ENCODE data around the gene CCDC90B. TPM values are rescaled to one million over a fixed set of nuclear protein-coding genes. Genes with fewer than 3 reads are reported as not detected.
"Not testable (repeated sequence)": the region's sequence is repeated elsewhere in the genome, so short reads cannot be mapped to it uniquely, and the experiment has no call there.

The CCDC90B gene
- total RNA-seq, 1 donor from 2014 or later: 23.4 TPM

GRCh38 chr11:83272627-83273026 is 13.5 kb downstream of the CCDC90B start:
- H3K36me3 ChIP-seq: peaks cover 72% of the 10 kb centered on the region
- DNase-seq (no peak), ATAC-seq (no peak)
- H3K4me1 ChIP-seq: no peaks in the 10 kb centered on the region
- TF ChIP-seq CTCF (IDR thresholded peaks at IDR 0.05): no peak
- H3K9me3 ChIP-seq: no peaks in the 10 kb centered on the region
- H3K4me3 ChIP-seq: no peak overlapping the region
- no peak overlapping the region for H3K27ac ChIP-seq
- H3K27me3 ChIP-seq: no peaks in the 10 kb centered on the region
- intact Hi-C loops (cut with DNase I): no loop called here

GRCh38 chr11:83271734-83272133 is 14.4 kb downstream of the CCDC90B start:
- H3K4me1 ChIP-seq; H3K4me3 ChIP-seq; H3K27me3 ChIP-seq; intact Hi-C loops (cut with DNase I); DNase-seq; ATAC-seq; H3K27ac ChIP-seq; H3K9me3 ChIP-seq: not testable (repeated sequence)
- peaks cover 69% of the 10 kb centered on the region for H3K36me3 ChIP-seq

- H3K27ac ChIP-seq; DNase-seq; H3K27me3 ChIP-seq; ATAC-seq; H3K4me3 ChIP-seq; H3K4me1 ChIP-seq; intact Hi-C loops (cut with DNase I); H3K9me3 ChIP-seq: not testable (repeated sequence)
- peaks cover 67% of the 10 kb centered on the region for H3K36me3 ChIP-seq
These were observed 17.1 kb downstream of the CCDC90B start for GRCh38 chr11:83269080-83269479.

GRCh38 chr11:83265331-83265730 is 20.8 kb downstream of the CCDC90B start:
- Histone ChIP-seq H3K4me1 (no peaks in the 10 kb centered on the region), H3K27ac (no peak overlapping the region), H3K27me3 (no peaks in the 10 kb centered on the region), H3K9me3 (no peaks in the 10 kb centered on the region), H3K36me3 (peaks cover 75% of the 10 kb centered on the region), H3K4me3 (no peak overlapping the region)
- TF ChIP-seq CTCF (IDR thresholded peaks at IDR 0.05): no peak
- no peak for ATAC-seq
- intact Hi-C loops (cut with DNase I): no loop called here
- DNase-seq: no peak

GRCh38 chr11:83259559-83259958 is 26.6 kb downstream of the CCDC90B start:
- TF ChIP-seq CTCF (IDR thresholded peaks at IDR 0.05): no peak
- H3K4me3 ChIP-seq: no peak overlapping the region
- H3K27me3 ChIP-seq: no peaks in the 10 kb centered on the region
- DNase-seq (no peak), ATAC-seq (no peak)
- no peaks in the 10 kb centered on the region for H3K9me3 ChIP-seq
- H3K4me1 ChIP-seq: no peaks in the 10 kb centered on the region
- intact Hi-C loops (cut with DNase I): no loop called here
- H3K36me3 ChIP-seq: peaks cover 72% of the 10 kb centered on the region
- H3K27ac ChIP-seq: no peak overlapping the region

GRCh38 chr11:83257761-83258168 is 28.4 kb downstream of the CCDC90B start:
- no peaks in the 10 kb centered on the region for H3K9me3 ChIP-seq
- no peak overlapping the region for H3K27ac ChIP-seq
- TF ChIP-seq CTCF (IDR thresholded peaks at IDR 0.05): no peak
- peaks cover 56% of the 10 kb centered on the region for H3K36me3 ChIP-seq
- no peak for ATAC-seq
- H3K4me3 ChIP-seq: no peak overlapping the region
- H3K4me1 ChIP-seq: no peaks in the 10 kb centered on the region
- no peak for DNase-seq
- intact Hi-C loops (cut with DNase I): no loop called here
- no peaks in the 10 kb centered on the region for H3K27me3 ChIP-seq

GRCh38 chr11:83256602-83257340 is 29.4 kb downstream of the CCDC90B start:
- no peak overlapping the region for H3K4me3 ChIP-seq
- ATAC-seq (no peak), DNase-seq (no peak)
- H3K27me3 ChIP-seq: no peaks in the 10 kb centered on the region
- no peak overlapping the region for H3K27ac ChIP-seq
- TF ChIP-seq CTCF (IDR thresholded peaks at IDR 0.05): no peak
- intact Hi-C loops (cut with DNase I): no loop called here
- no peaks in the 10 kb centered on the region for H3K9me3 ChIP-seq
- peaks cover 46% of the 10 kb centered on the region for H3K36me3 ChIP-seq
- H3K4me1 ChIP-seq: no peaks in the 10 kb centered on the region

Measured in upper lobe of right lung (tissue), 1 donor.